ENCODE data around the gene NLE1. TPM values are rescaled to one million over a fixed set of nuclear protein-coding genes. Genes with fewer than 3 reads are reported as not detected.

Gene NLE1
- total RNA-seq, 1 experiment from 2014 or later, result 35.5 TPM

GRCh38 chr17:35155246-35155645, 13.1 kb upstream of the NLE1 start:
- no peaks in the 10 kb centered on the region for H3K36me3 ChIP-seq (ENCODE audit: control insufficient read depth, insufficient read depth, low read length)
- H3K4me3 ChIP-seq (ENCODE audit: low read depth in 2 of 2, low read length in 2 of 2), result no peak overlapping the region
- H3K9me3 ChIP-seq (ENCODE audit: control insufficient read depth, insufficient read depth, low read depth, low read length), result no peaks in the 10 kb centered on the region
- H3K27ac ChIP-seq (ENCODE audit: low read length), result no peak overlapping the region
- TF ChIP-seq TCF7L2 (IDR thresholded peaks at IDR 0.05; ENCODE audit: low read depth, low read length) (no peak), REST (IDR thresholded peaks at IDR 0.05; ENCODE audit: insufficient read depth in 1 of 2, low read depth in 2 of 2, low read length in 1 of 2) (no peak), SIN3A (IDR thresholded peaks at IDR 0.05; ENCODE audit: borderline replicate concordance, insufficient read depth, low read depth, low read length) (no peak), POLR2AphosphoS5 (IDR thresholded peaks at IDR 0.05; ENCODE audit: low read depth, low read length) (no peak), CTCF (IDR thresholded peaks at IDR 0.05) (no peak)
- intact Hi-C loops (cut with micrococcal nuclease; ENCODE audit: unreplicated experiment), result loop anchor here (10.0 kb wide), 1 partner anchor 60 kb away; no protein-coding TSS in a partner anchor
- no peak for DNase-seq (ENCODE audit: low read depth, low spot score)
- in situ Hi-C loops (cut with HindIII; ENCODE audit: low pct_unique_long_range_greater_than_20kb, low sequenced_read_pairs), result no loop called here
- ChIA-PET CTCF (no interaction called here), POLR2A (no interaction called here)
- ATAC-seq, result no peak
- H3K4me1 ChIP-seq (ENCODE audit: control insufficient read depth, insufficient read depth, low read length), result no peaks in the 10 kb centered on the region
- BruUV-seq (replicated peaks), result no TSS peak
- peaks cover 10% of the 10 kb centered on the region; the same call in 1 of the 2 replicates for H3K27me3 ChIP-seq (ENCODE audit: control insufficient read depth, insufficient read depth, low read length)

- POLR2A ChIA-PET, result no interaction called here
- Histone ChIP-seq H3K36me3 (ENCODE audit: control insufficient read depth, insufficient read depth, low read length) (no peaks in the 10 kb centered on the region), H3K4me1 (ENCODE audit: control insufficient read depth, insufficient read depth, low read length) (no peaks in the 10 kb centered on the region), H3K27ac (ENCODE audit: low read length) (no peak overlapping the region), H3K27me3 (ENCODE audit: control insufficient read depth, insufficient read depth, low read length) (peaks cover 8% of the 10 kb centered on the region; the same call in 1 of the 2 replicates), H3K4me3 (ENCODE audit: low read depth in 2 of 2, low read length in 2 of 2) (no peak overlapping the region), H3K9me3 (ENCODE audit: control insufficient read depth, insufficient read depth, low read depth, low read length) (no peaks in the 10 kb centered on the region)
- no peak for ATAC-seq
- no peak for DNase-seq (ENCODE audit: low read depth, low spot score)
- BruUV-seq (replicated peaks), result no TSS peak
- in situ Hi-C loops (cut with HindIII; ENCODE audit: low pct_unique_long_range_greater_than_20kb, low sequenced_read_pairs) (no loop called here), intact Hi-C loops (cut with micrococcal nuclease; ENCODE audit: unreplicated experiment) (loop anchor here (10.0 kb wide), 1 partner anchor 60 kb away; no protein-coding TSS in a partner anchor)
- CTCF ChIA-PET, result no interaction called here
- no peak for TF ChIP-seq POLR2AphosphoS5 (IDR thresholded peaks at IDR 0.05; ENCODE audit: low read depth, low read length)
- TF ChIP-seq TCF7L2 (IDR thresholded peaks at IDR 0.05; ENCODE audit: low read depth, low read length), result no peak
- TF ChIP-seq SIN3A (IDR thresholded peaks at IDR 0.05; ENCODE audit: borderline replicate concordance, insufficient read depth, low read depth, low read length), result no peak
- TF ChIP-seq REST (IDR thresholded peaks at IDR 0.05; ENCODE audit: insufficient read depth in 1 of 2, low read depth in 2 of 2, low read length in 1 of 2), result no peak
- TF ChIP-seq CTCF (IDR thresholded peaks at IDR 0.05), result no peak
Observed at GRCh38 chr17:35154196-35155165, 12.4 kb upstream of the NLE1 start.
